Measurements from ENCODE around the gene VAT1L. TPM values are rescaled to one million over a fixed set of nuclear protein-coding genes. Genes with fewer than 3 reads are reported as not detected.

The VAT1L gene
- total RNA-seq, 1 donor: under 0.01 TPM

DNA sequence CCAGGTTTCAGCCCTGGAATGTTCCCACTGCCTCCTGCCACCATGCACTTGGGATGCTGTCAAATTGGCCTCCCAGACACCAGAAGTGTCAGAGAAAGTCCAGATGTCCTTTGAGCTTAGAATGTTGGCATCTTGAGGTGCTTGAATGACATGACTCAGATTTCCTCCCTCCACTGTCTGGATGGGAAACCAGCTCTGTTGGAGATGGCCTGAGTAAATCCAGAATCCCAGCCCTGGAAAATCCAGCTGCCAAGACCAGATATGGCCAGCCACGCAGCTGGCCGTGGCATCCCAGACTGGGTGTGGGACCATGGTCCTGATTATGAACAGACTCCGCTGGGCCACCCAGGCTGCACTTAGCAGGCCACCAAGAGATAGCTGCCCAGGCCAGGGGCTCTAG, 177.0 kb downstream of the VAT1L start:
- Histone ChIP-seq H3K27ac (ENCODE audit: low read depth, low read length) (no peak overlapping the region), H3K4me1 (ENCODE audit: insufficient read depth, low read length) (no peaks in the 10 kb centered on the region), H3K4me2 (ENCODE audit: insufficient read depth, low read length) (no peak overlapping the region), H3K9me3 (ENCODE audit: low read depth, low read length) (no peaks in the 10 kb centered on the region), H3K36me3 (ENCODE audit: insufficient read depth, low read length) (no peaks in the 10 kb centered on the region), H3K4me3 (ENCODE audit: insufficient read depth, low read length) (no peak overlapping the region), H2AFZ (ENCODE audit: low read length) (no peak overlapping the region), H3K27me3 (ENCODE audit: insufficient read depth, low read length) (no peaks in the 10 kb centered on the region), H4K20me1 (ENCODE audit: insufficient read depth, low read length) (no peaks in the 10 kb centered on the region), H3K79me2 (ENCODE audit: insufficient read depth, low read length) (no peaks in the 10 kb centered on the region)
- TF ChIP-seq CTCF (IDR thresholded peaks at IDR 0.05; ENCODE audit: extremely low read depth, low read depth, low read length): no peak
- no peak for DNase-seq (ENCODE audit: insufficient read length, low spot score, missing footprints)

- Histone ChIP-seq H3K36me3 (ENCODE audit: insufficient read depth, low read length) (no peaks in the 10 kb centered on the region), H4K20me1 (ENCODE audit: insufficient read depth, low read length) (no peaks in the 10 kb centered on the region), H3K27ac (ENCODE audit: low read depth, low read length) (no peak overlapping the region), H3K27me3 (ENCODE audit: insufficient read depth, low read length) (no peaks in the 10 kb centered on the region), H2AFZ (ENCODE audit: low read length) (no peak overlapping the region), H3K4me3 (ENCODE audit: insufficient read depth, low read length) (no peak overlapping the region), H3K79me2 (ENCODE audit: insufficient read depth, low read length) (no peaks in the 10 kb centered on the region), H3K9me3 (ENCODE audit: low read depth, low read length) (no peaks in the 10 kb centered on the region), H3K4me2 (ENCODE audit: insufficient read depth, low read length) (no peak overlapping the region), H3K4me1 (ENCODE audit: insufficient read depth, low read length) (no peaks in the 10 kb centered on the region)
- DNase-seq (ENCODE audit: insufficient read length, low spot score, missing footprints): no peak
- no peak for TF ChIP-seq CTCF (IDR thresholded peaks at IDR 0.05; ENCODE audit: extremely low read depth, low read depth, low read length)
Measured at GRCh38 chr16:77967054-77967904, 178.9 kb downstream of the VAT1L start.

- Histone ChIP-seq H3K27ac (ENCODE audit: low read depth, low read length) (no peak overlapping the region), H3K4me3 (ENCODE audit: insufficient read depth, low read length) (no peak overlapping the region), H3K36me3 (ENCODE audit: insufficient read depth, low read length) (no peaks in the 10 kb centered on the region), H4K20me1 (ENCODE audit: insufficient read depth, low read length) (no peaks in the 10 kb centered on the region), H3K9me3 (ENCODE audit: low read depth, low read length) (no peaks in the 10 kb centered on the region), H3K4me1 (ENCODE audit: insufficient read depth, low read length) (no peaks in the 10 kb centered on the region), H2AFZ (ENCODE audit: low read length) (no peak overlapping the region), H3K4me2 (ENCODE audit: insufficient read depth, low read length) (no peak overlapping the region), H3K79me2 (ENCODE audit: insufficient read depth, low read length) (no peaks in the 10 kb centered on the region), H3K27me3 (ENCODE audit: insufficient read depth, low read length) (no peaks in the 10 kb centered on the region)
- DNase-seq (ENCODE audit: insufficient read length, low spot score, missing footprints): peak; percentile 39
- no peak for TF ChIP-seq CTCF (IDR thresholded peaks at IDR 0.05; ENCODE audit: extremely low read depth, low read depth, low read length)
Measured at GRCh38 chr16:77969861-77970260, 181.5 kb downstream of the VAT1L start.

GRCh38 chr16:77970371-77970770, 182.0 kb downstream of the VAT1L start:
- no peak overlapping the region for H2AFZ ChIP-seq (ENCODE audit: low read length)
- TF ChIP-seq CTCF (IDR thresholded peaks at IDR 0.05; ENCODE audit: extremely low read depth, low read depth, low read length): no peak
- no peaks in the 10 kb centered on the region for H4K20me1 ChIP-seq (ENCODE audit: insufficient read depth, low read length)
- no peaks in the 10 kb centered on the region for H3K4me1 ChIP-seq (ENCODE audit: insufficient read depth, low read length)
- no peaks in the 10 kb centered on the region for H3K36me3 ChIP-seq (ENCODE audit: insufficient read depth, low read length)
- H3K27ac ChIP-seq (ENCODE audit: low read depth, low read length): no peak overlapping the region
- H3K27me3 ChIP-seq (ENCODE audit: insufficient read depth, low read length): no peaks in the 10 kb centered on the region
- no peaks in the 10 kb centered on the region for H3K9me3 ChIP-seq (ENCODE audit: low read depth, low read length)
- no peak overlapping the region for H3K4me2 ChIP-seq (ENCODE audit: insufficient read depth, low read length)
- H3K79me2 ChIP-seq (ENCODE audit: insufficient read depth, low read length): no peaks in the 10 kb centered on the region
- no peak overlapping the region for H3K4me3 ChIP-seq (ENCODE audit: insufficient read depth, low read length)
- DNase-seq (ENCODE audit: insufficient read length, low spot score, missing footprints): no peak
